Measurements from ENCODE around the gene SLC8A2.

DNA sequence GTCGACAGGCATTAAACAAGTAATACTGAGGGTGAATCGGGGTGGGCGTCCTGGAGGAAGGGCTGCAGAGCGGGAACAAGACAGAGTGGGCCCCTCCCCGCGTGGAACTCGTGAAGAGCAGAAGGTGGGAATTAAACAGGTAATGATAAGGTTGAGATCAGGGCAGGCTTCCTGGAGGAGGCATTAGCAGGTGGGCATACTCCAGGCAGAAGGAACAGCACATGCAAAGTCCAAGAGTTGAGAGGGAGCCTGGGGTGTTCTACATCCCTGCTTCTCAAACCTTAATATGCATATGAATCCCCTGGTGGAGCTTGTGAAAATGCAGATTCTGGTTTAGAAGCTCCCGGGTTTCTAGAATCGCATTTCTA is 23.3 kb downstream of the SLC8A2 start:
- TF ChIP-seq POLR2AphosphoS5 (IDR thresholded peaks at IDR 0.05; ENCODE audit: low read depth, low read length) (no peak), REST (IDR thresholded peaks at IDR 0.05; ENCODE audit: insufficient read depth in 1 of 2, low read depth in 2 of 2, low read length in 2 of 2) (no peak), SIN3A (IDR thresholded peaks at IDR 0.05; ENCODE audit: borderline replicate concordance, insufficient read depth, low read length) (no peak), TAF1 (IDR thresholded peaks at IDR 0.05; ENCODE audit: borderline replicate concordance, insufficient read depth, low read length) (no peak), FOXP2 (optimal IDR thresholded peaks at IDR 0.05; ENCODE audit: borderline replicate concordance, extremely low read depth, extremely low read length, insufficient read depth) (no peak)
